IPS DF 6.9 (cell line): Measurements from ENCODE around the gene MPV17L2.

Experiments used
- DNase-seq: peaks from one replicate; pipeline ENCODE4 v3.0.0-alpha.2; 2013; ENCODE audit warnings: low read depth, low spot score
- H3K27ac ChIP-seq: one replicate; pipeline ENCODE4 v1.5.1; 2013; ENCODE audit warnings: low read length, control low read depth
- H3K27me3 ChIP-seq: 2 replicates; pipeline ENCODE4 v1.6.1; 2013; ENCODE audit warnings: mild to moderate bottlenecking, low read length; ENCODE audit not compliant: control insufficient read depth, insufficient read depth
- H3K36me3 ChIP-seq: 2 replicates; pipeline ENCODE4 v1.6.1; 2013; ENCODE audit warnings: low read length; ENCODE audit not compliant: control insufficient read depth, insufficient read depth
- H3K4me1 ChIP-seq: 2 replicates; pipeline ENCODE4 v1.6.1; 2013; ENCODE audit warnings: low read length; ENCODE audit not compliant: control insufficient read depth, insufficient read depth
- H3K4me3 ChIP-seq: 2 replicates; pipeline ENCODE4 v1.5.1; 2013; ENCODE audit warnings: mild to moderate bottlenecking, low read length
- H3K9me3 ChIP-seq: 2 replicates; pipeline ENCODE4 v1.6.1; 2013; ENCODE audit warnings: low read length, inconsistent platforms; ENCODE audit not compliant: control insufficient read depth, insufficient read depth
- WGBS: extraction: QIAGEN DNeasy Blood & Tissue Kit; methylation state at CpG from one replicate; pipeline ENCODE4 v1.1.7; 2013; ENCODE audit warnings: mixed read lengths, missing lambda C conversion rate; ENCODE audit not compliant: insufficient read length, insufficient coverage; 5-methylcytosine and 5-hydroxymethylcytosine counted together

MPV17L2 gene

DNA sequence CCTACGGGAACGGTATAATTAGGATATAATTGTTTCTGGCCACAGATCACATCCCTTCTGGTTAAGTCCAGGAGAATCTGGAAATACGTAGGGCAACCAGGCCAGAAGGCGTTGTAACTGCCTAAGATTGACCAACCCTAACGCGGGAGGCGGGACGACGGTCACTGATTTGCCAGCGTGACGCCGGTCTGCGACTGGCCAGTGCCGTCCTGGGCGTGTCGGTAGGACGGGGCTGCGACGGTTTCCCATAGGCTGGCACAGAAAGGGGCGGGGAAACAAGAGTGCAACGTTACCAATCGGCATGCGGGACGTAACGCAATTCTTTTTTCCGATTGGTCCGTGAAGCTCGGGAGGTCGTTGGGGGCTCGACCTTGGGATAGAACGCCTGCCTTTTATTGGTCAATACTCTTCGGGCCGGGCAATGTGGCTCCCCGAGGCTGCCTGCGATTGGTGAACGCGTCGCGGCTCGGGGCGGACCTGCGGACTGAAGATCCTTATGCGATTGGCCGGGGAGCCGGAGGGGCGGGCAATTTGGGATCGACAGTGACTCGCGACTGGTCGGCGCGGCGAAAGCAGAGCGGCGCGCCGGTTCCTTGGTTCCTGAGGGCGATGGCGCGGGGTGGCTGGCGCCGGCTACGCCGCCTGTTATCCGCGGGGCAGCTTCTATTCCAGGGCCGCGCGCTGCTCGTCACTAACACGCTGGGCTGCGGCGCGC, at the start of gene MPV17L2:
Gene MPV17L2, plus strand, starts transcription at position 546 of the 715 bp plus-strand sequence. Its CDS starts 64 bp downstream, at position 610.
- WGBS, result no CpG with 5 or more reads among the region's 74 CpGs
- no peak within 1 kb of the TSS for H3K27ac ChIP-seq

DNA sequence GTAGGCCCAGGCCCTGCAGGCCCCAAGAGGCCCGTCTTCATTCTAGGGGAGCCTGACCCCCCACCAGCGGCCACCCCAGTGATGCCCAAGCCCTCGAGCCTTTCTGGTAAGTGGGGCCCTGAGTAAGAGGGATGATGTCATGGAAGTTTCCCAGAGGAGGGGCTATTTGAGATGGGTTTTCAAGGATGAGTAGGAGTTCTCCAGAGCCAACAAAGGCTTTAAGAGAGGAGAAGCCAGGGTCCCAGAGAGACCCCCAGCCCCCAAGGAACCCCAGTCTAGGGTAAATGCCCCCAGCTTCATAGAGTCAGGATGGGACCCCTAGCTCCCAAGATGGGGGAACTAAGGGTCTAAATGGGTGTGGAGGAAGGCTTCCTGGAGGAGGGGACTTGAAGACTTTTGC, 49.1 kb upstream of the MPV17L2 start:
- Histone ChIP-seq H3K36me3 (peaks cover 24% of the 10 kb centered on the region), H3K4me1 (no peaks in the 10 kb centered on the region), H3K9me3 (no peaks in the 10 kb centered on the region), H3K27ac (no peak overlapping the region), H3K4me3 (no peak overlapping the region), H3K27me3 (no peaks in the 10 kb centered on the region)
- DNase-seq, result no peak
- no CpG with 5 or more reads among the region's 3 CpGs for WGBS

More for the DNA sequence above, at the start of gene MPV17L2:
- peaks cover 6% of the 10 kb centered on the region for H3K36me3 ChIP-seq
- H3K27me3 ChIP-seq, result no peaks in the 10 kb centered on the region
- peak; percentile 100 for DNase-seq
- peaks cover 2% of the 10 kb centered on the region for H3K4me1 ChIP-seq
- peak within 1 kb of the TSS; percentile 75 for H3K4me3 ChIP-seq
- no peaks in the 10 kb centered on the region for H3K9me3 ChIP-seq

DNA sequence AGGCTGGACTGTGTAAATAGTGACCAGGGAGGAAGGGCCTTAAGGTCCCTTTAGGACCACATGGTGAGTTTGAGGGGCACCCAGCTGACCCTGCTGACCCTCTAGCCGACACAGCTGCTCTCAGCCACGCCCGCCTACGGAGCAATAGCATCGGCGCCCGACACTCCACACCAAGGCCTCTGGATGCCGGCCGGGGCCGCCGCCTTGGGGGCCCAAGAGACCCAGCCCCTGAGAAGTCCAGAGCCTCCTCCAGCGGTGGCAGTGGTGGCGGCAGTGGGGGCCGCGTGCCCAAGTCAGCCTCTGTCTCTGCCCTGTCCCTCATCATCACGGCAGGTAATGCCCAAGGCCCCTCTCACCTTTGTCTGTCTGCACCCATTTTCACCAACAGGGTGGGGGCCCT, 48.7 kb upstream of the MPV17L2 start:
- peaks cover 26% of the 10 kb centered on the region for H3K36me3 ChIP-seq
- no peak overlapping the region for H3K4me3 ChIP-seq

DNA sequence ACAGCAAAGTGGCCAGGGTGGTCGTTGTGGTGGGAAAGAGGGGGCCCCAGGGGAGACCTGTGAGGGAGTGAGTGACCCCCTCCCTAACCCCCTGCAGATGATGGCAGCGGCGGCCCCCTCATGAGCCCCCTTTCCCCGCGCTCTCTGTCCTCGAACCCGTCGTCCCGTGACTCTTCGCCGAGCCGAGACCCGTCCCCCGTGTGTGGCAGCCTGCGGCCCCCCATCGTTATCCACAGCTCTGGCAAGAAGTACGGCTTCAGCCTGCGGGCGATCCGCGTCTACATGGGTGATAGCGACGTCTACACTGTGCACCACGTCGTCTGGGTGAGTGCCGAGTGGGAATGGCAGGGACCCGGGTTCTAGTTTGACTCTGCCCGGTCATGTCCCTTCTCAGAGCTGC, 48.1 kb upstream of the MPV17L2 start:
- Histone ChIP-seq H3K4me3 (no peak overlapping the region), H3K36me3 (peaks cover 26% of the 10 kb centered on the region), H3K9me3 (no peaks in the 10 kb centered on the region), H3K4me1 (no peaks in the 10 kb centered on the region), H3K27ac (no peak overlapping the region), H3K27me3 (no peaks in the 10 kb centered on the region)
- WGBS, result no CpG with 5 or more reads among the region's 28 CpGs
- no peak for DNase-seq

More for the DNA sequence above, 48.7 kb upstream of the MPV17L2 start:
- Histone ChIP-seq H3K27me3 (no peaks in the 10 kb centered on the region), H3K9me3 (no peaks in the 10 kb centered on the region), H3K27ac (no peak overlapping the region), H3K4me1 (no peaks in the 10 kb centered on the region)
- no CpG with 5 or more reads among the region's 16 CpGs for WGBS
- DNase-seq, result no peak

DNA sequence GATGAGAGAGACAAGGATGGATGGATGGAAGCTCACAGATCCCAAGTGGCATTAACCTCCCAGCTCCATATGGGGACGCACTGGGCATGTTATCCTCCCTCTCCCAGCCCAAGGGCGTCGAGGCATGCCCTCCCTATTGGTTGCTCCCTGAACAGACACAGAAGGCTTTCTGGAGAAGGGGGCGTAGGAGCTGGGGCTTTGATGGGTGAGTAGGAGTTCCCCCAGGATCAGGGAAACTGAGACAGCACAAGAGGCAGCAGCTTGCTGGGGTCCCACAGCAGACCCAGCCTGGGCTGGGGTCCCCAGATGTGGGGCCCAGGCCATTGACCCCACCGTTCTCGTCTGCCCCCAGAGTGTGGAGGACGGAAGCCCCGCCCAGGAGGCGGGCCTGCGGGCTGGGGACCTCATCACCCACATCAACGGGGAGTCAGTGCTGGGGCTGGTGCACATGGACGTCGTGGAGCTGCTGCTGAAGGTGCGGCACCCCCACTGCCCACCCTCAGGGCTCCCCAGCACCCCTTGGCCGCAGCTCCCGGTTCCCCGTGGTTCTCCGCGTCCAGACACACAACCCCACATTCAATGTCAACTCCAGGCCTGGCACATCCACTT, 47.5 kb upstream of the MPV17L2 start:
- Histone ChIP-seq H3K4me1 (no peaks in the 10 kb centered on the region), H3K9me3 (no peaks in the 10 kb centered on the region), H3K4me3 (no peak overlapping the region), H3K27ac (no peak overlapping the region), H3K36me3 (peaks cover 24% of the 10 kb centered on the region), H3K27me3 (no peaks in the 10 kb centered on the region)
- no CpG with 5 or more reads among the region's 19 CpGs for WGBS
- DNase-seq, result no peak

DNA sequence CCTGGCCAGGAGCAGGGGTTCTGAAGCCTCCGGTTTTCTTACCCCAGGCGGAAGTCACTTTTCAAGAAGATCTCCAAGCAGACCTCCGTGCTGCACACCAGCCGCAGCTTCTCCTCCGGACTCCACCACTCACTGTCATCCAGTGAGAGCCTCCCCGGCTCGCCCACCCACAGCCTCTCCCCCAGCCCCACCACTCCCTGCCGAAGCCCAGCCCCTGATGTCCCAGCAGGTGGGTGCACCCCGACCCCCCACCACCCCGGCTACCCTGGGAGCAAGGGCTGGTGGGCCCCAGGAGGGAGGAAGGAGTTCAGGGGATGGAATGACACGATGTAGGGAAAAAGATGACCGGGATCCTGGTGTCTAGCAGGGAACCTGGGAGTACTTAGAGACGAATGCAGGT, 45.6 kb upstream of the MPV17L2 start:
- Histone ChIP-seq H3K27ac (no peak overlapping the region), H3K4me3 (no peak overlapping the region), H3K9me3 (no peaks in the 10 kb centered on the region), H3K4me1 (no peaks in the 10 kb centered on the region), H3K27me3 (no peaks in the 10 kb centered on the region), H3K36me3 (peaks cover 18% of the 10 kb centered on the region)
- DNase-seq, result no peak
- no CpG with 5 or more reads among the region's 13 CpGs for WGBS

- H3K9me3 ChIP-seq, result no peaks in the 10 kb centered on the region
- no peak overlapping the region for H3K27ac ChIP-seq
- no peak for DNase-seq
- H3K27me3 ChIP-seq, result no peaks in the 10 kb centered on the region
- peaks cover 18% of the 10 kb centered on the region for H3K36me3 ChIP-seq
- H3K4me3 ChIP-seq, result no peak overlapping the region
- no CpG with 5 or more reads among the region's 16 CpGs for WGBS
- no peaks in the 10 kb centered on the region for H3K4me1 ChIP-seq
Observed at GRCh38 chr19:18149596-18149975, 43.4 kb upstream of the MPV17L2 start.

GRCh38 chr19:18150776-18151624, 42.0 kb upstream of the MPV17L2 start:
- H3K27me3 ChIP-seq, result no peaks in the 10 kb centered on the region
- no peaks in the 10 kb centered on the region for H3K4me1 ChIP-seq
- DNase-seq, result no peak
- H3K4me3 ChIP-seq, result no peak overlapping the region
- peaks cover 12% of the 10 kb centered on the region for H3K36me3 ChIP-seq
- H3K27ac ChIP-seq, result no peak overlapping the region
- no CpG with 5 or more reads among the region's 18 CpGs for WGBS
- no peaks in the 10 kb centered on the region for H3K9me3 ChIP-seq

DNA sequence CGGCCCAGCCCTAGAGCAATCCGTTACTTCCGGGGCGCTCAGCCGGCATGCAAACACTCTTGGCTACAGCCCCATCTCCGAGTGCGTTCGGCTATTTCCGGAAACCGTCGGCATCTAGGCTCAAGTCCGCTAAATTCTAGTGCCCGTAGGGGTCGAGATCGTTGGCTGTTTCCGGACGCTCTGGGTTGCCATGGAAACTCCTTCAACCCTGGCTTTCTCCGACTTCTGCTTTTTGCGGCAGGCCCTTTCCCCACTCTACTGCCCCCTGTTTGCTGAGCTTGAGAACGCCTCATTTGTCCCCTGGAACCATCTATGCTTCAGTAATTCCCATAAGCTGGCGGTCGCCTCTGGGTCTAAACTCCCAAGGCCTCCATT, 40.6 kb upstream of the MPV17L2 start:
- no peaks in the 10 kb centered on the region for H3K27me3 ChIP-seq
- WGBS, result no CpG with 5 or more reads among the region's 22 CpGs
- peaks cover 6% of the 10 kb centered on the region for H3K36me3 ChIP-seq

DNA sequence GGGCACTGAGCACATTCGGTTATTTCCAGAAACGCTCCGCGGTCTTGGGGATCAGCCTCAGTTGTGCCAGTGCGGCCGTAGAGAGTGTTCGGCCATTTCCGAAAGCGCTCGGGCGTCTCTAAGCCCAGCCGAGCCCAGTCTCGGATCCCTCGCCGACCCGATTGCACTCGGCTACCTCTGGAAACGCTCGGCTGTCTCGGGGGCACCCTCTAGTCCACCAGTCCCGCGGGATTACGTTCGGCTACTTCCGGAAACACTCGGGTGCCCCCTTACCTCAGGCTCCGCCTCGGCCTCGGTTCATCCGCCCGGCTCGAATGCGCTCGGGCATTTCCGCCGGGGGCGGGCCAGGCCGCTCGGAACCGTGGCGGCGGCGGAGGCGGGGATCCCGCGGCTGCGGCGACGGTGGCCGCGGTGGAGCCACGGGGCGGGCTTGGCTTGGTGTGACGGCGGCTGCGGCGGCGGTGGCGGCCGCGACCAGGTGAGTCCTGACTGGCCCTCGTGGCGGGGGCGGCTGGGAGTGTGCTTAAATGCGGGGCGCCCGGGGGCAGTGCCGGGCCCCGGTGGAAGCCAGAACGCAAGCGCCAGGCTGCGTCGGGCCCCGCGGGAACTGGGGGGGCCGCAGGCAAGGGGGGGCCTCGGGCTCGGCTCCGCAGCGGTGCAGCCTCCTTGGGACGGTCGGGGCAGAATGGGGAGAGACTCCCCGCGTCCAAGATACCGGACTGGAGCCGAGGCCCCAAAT, 40.0 kb upstream of the MPV17L2 start, which contains the start of gene PIK3R2:
Gene PIK3R2, plus strand, starts transcription at position 347 of the 739 bp plus-strand sequence. CDS start 2,717 bp downstream, outside the sequence.
- no CpG with 5 or more reads among the region's 86 CpGs for WGBS
- H3K36me3 ChIP-seq, result peaks cover 6% of the 10 kb centered on the region
- peak; percentile 96 for DNase-seq
- no peaks in the 10 kb centered on the region for H3K4me1 ChIP-seq
- H3K27me3 ChIP-seq, result no peaks in the 10 kb centered on the region
- no peak within 1 kb of the TSS for H3K27ac ChIP-seq
- H3K9me3 ChIP-seq, result no peaks in the 10 kb centered on the region
- H3K4me3 ChIP-seq, result peak within 1 kb of the TSS; percentile 86

More for the DNA sequence above, 40.6 kb upstream of the MPV17L2 start:
- H3K4me3 ChIP-seq, result peak overlapping the region; percentile 49; the same call in 1 of the 2 replicates
- peak; percentile 98 for DNase-seq
- H3K4me1 ChIP-seq, result no peaks in the 10 kb centered on the region
- H3K9me3 ChIP-seq, result no peaks in the 10 kb centered on the region
- H3K27ac ChIP-seq, result no peak overlapping the region
